Spleen (tissue), 11 donors: Measurements from ENCODE around the gene CFAP54. TPM values are rescaled to one million over a fixed set of nuclear protein-coding genes. Genes with fewer than 3 reads are reported as not detected.

Experiments used
- DNase-seq: peaks from one replicate; pipeline ENCODE4 v3.0.0-alpha.2; 2020
- H3K27ac ChIP-seq, 8 donors: fragments of 200-600 bp; sonication (generic) in 7 of 8; 1 replicate in 4 of 8; 2 replicates in 4 of 8; pipeline versions ENCODE4 v1.5.0 to v1.8.0; 2016 to 2021; ENCODE audit warnings: inconsistent platforms in 4 of 8, mild to moderate bottlenecking in 4 of 8, moderate library complexity in 1 of 8
- H3K27me3 ChIP-seq, 7 donors: fragments of 200-600 bp; sonication (generic) in 6 of 7; replicated peaks in 1 of 7; 1 replicate in 4 of 7; 2 replicates in 3 of 7; pipeline versions ENCODE4 v1.5.0 to v1.8.0; 2016 to 2021; ENCODE audit warnings: inconsistent platforms in 3 of 7, mild to moderate bottlenecking in 1 of 7
- H3K36me3 ChIP-seq, 6 donors: fragments of 200-600 bp; sonication (generic) in 5 of 6; 1 replicate in 4 of 6; 2 replicates in 2 of 6; pipeline versions ENCODE4 v1.5.0 to v1.8.0; 2016 to 2021; ENCODE audit warnings: inconsistent platforms in 2 of 6
- H3K4me1 ChIP-seq, 6 donors: fragments of 200-600 bp; sonication (generic) in 5 of 6; 1 replicate in 3 of 6; 2 replicates in 3 of 6; pipeline versions ENCODE4 v1.5.0 to v1.8.0; 2016 to 2021; ENCODE audit warnings: inconsistent platforms in 3 of 6
- H3K4me3 ChIP-seq, 8 donors: fragments of 200-600 bp; sonication (generic) in 7 of 8; 1 replicate in 4 of 8; 2 replicates in 4 of 8; pipeline versions ENCODE4 v1.5.0 to v1.8.0; 2016 to 2021; ENCODE audit warnings: inconsistent platforms in 4 of 8, mild to moderate bottlenecking in 4 of 8, moderate library complexity in 2 of 8
- H3K9me3 ChIP-seq, 8 donors: fragments of 200-600 bp; sonication (generic) in 7 of 8; 1 replicate in 4 of 8; 2 replicates in 4 of 8; pipeline versions ENCODE4 v1.5.0 to v1.8.0; 2016 to 2021; ENCODE audit warnings: inconsistent platforms in 4 of 8
- CTCF ChIP-seq, 11 experiments: fragments of 200-600 bp in 7 of 11; fragments of 450-650 bp in 4 of 11; sonication (generic) in 4 of 11; IDR thresholded peaks in 8 of 11; conservative IDR thresholded peaks in 3 of 11; 1 replicate in 7 of 11; 2 replicates in 4 of 11; pipeline versions ENCODE4 v1.4.0 to v1.8.0; 2016 to 2021; ENCODE audit warnings: antibody characterized with exemption in 11 of 11, inconsistent platforms in 4 of 11, mild to moderate bottlenecking in 1 of 11
- POLR2A ChIP-seq, 3 donors: fragments of 450-650 bp; IDR thresholded peaks; one replicate each; pipeline ENCODE4 v1.5.1; 2017; ENCODE audit warnings: antibody characterized with exemption in 3 of 3, mild to moderate bottlenecking in 1 of 3
- POLR2AphosphoS5 ChIP-seq, 3 donors: sonication (generic); formaldehyde crosslinking; IDR thresholded peaks; one replicate each; pipeline ENCODE4 v1.5.1; 2017; ENCODE audit warnings: antibody characterized with exemption in 3 of 3
- WGBS, 5 donors: extraction: QIAGEN DNeasy Blood & Tissue Kit in 3 of 5; methylation state at CpG; one replicate each; pipeline versions ENCODE4 v1.1.5 to v1.1.7; 2013 to 2018; 5-methylcytosine and 5-hydroxymethylcytosine counted together
- intact Hi-C: fragments of 100-400 bp; cut with DNase I; formaldehyde crosslinking; loops from one replicate; pipeline ENCODE4 v1.15.0; 2023; ENCODE audit warnings: low total_unique reads
- polyA plus RNA-seq, 3 donors: library from polyadenylated mRNA; stranded (reverse); fragments of 200-250 nt; gene quantifications; one replicate each; pipeline ENCODE4 v1.2.1, GENCODE V29; 2013
- total RNA-seq, 7 donors: library from RNA; depleted of rRNA in 3 of 7; stranded (reverse); fragments of >200 nt in 3 of 7; fragmentation: NEBNext Ultra II Directional in 4 of 7; extraction: Animal tissue kit (Norgen Biotek cat#: 25700) in 4 of 7; gene quantifications; one replicate each; pipeline versions ENCODE4 v1.1.0 to v1.2.1, GENCODE V29; 2016 to 2021
- donor health status: healthy with polysubstance abuse.
- donor health status: DM: no; HTN: no; CAD: no; lungs with moderate emphysema.
- donor health status: DM: no; HTN: no; CAD: no.
- donor health status: Bipolar disorder and iron deficiency.
- donor health status: healthy.
- donor health status: DM: no; HTN: no; CAD: no.
- donor health status: DM: yes; HTN: yes; CAD: no.

The CFAP54 gene
- total and polyA plus RNA-seq, 10 donors, result 0.09 to 3.6 (median 2.1) TPM

- Histone ChIP-seq H3K4me3 (peak overlapping the region; percentile 73 to 84 (median 78)), H3K27me3 (no peaks in the 10 kb centered on the region), H3K9me3 (no peaks in the 10 kb centered on the region), H3K36me3 (no peaks in the 10 kb centered on the region), H3K27ac (peak overlapping the region; percentile 91 to 98 (median 96)), H3K4me1 (peaks cover 10 to 49% (median 36%) of the 10 kb centered on the region in 6 donors)
- no peak for TF ChIP-seq POLR2A (IDR thresholded peaks at IDR 0.05)
- no peak for TF ChIP-seq CTCF (IDR thresholded peaks at IDR 0.05 in 8 of 11, conservative IDR thresholded peaks at IDR 0.05 in 3 of 11)
- no peak for TF ChIP-seq POLR2AphosphoS5 (IDR thresholded peaks at IDR 0.05)
- intact Hi-C loops, result no loop called here
- WGBS, 5 donors, result 21 to 34% (median 33%) methylated on average over 9 of the region's 9 CpGs
- no peak for DNase-seq
These were observed 417.1 kb downstream of the CFAP54 start for GRCh38 chr12:96906498-96906848.

GRCh38 chr12:96906849-96907670, 417.7 kb downstream of the CFAP54 start, which contains the start of gene NEDD1:
TSS of gene NEDD1 (plus strand) at chr12:96907257. CDS start at chr12:96909760, 2,503 bp downstream.
- WGBS, 5 donors, result 0 to 1% (median 0%) methylated on average over 25 to 68 of the region's 68 CpGs
- H3K4me3 ChIP-seq, result peak within 1 kb of the TSS; percentile 73 to 84 (median 78)
- intact Hi-C loops, result no loop called here
- H3K36me3 ChIP-seq, result no peaks in the 10 kb centered on the region
- DNase-seq, result peak; percentile 97
- peaks cover 10 to 55% (median 41%) of the 10 kb centered on the region in 6 donors for H3K4me1 ChIP-seq
- TF ChIP-seq POLR2A (IDR thresholded peaks at IDR 0.05) (peak in 2 of 3 donors; percentile 24 to 61), CTCF (IDR thresholded peaks at IDR 0.05 in 8 of 11, conservative IDR thresholded peaks at IDR 0.05 in 3 of 11) (peak in 1 of 11 experiments; percentile 9), POLR2AphosphoS5 (IDR thresholded peaks at IDR 0.05) (peak; percentile 93 to 94 (median 93))
- H3K27me3 ChIP-seq, result no peaks in the 10 kb centered on the region
- H3K27ac ChIP-seq, result peak within 1 kb of the TSS; percentile 91 to 98 (median 96)
- no peaks in the 10 kb centered on the region for H3K9me3 ChIP-seq

DNA sequence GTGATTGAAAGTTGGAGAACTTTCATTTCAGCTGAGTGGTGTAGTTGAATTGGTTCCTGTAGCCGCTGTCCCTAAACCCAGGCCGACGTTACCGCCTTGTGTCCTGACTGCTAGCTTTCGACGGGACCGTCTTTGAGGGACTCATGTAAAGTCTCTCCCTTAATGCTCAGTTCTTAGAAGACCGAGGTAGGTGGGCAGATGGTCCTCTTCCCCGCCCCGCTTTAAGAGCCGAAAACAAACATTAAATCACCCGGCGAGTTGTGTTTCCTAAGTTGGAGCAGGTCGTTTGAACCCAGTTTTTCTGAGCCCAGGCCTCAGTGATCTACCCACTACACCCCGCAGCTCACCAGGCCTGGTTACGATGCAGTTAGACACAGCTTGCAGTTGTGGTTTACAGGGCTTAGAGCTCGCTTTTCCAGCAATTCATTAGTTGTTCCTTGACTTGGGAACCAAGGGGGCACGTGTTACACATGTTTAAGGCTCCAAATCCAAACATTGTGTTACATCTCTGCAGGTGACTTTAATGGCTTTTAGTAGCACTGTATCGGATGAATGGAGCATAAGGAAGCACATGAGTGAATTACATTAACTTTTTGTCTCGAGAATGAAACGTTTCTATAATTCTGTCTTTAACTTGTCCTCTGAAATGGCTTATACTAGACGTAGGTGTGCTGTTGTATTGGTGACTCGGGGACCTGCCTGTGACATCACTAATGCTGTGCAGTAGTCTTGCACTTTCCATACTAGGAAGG, 418.5 kb downstream of the CFAP54 start:
- Histone ChIP-seq H3K36me3 (peaks cover 0 to under 1% (median 0%) of the 10 kb centered on the region in 6 donors), H3K4me3 (peak overlapping the region; percentile 73 to 84 (median 78)), H3K27ac (peak overlapping the region; percentile 91 to 98 (median 96)), H3K27me3 (no peaks in the 10 kb centered on the region), H3K4me1 (peaks cover 12 to 62% (median 44%) of the 10 kb centered on the region in 6 donors), H3K9me3 (no peaks in the 10 kb centered on the region)
- TF ChIP-seq CTCF (IDR thresholded peaks at IDR 0.05 in 8 of 11, conservative IDR thresholded peaks at IDR 0.05 in 3 of 11), result no peak
- intact Hi-C loops, result no loop called here
- 4 to 7% (median 4%) methylated on average over 23 of the region's 23 CpGs for WGBS, 5 donors
- DNase-seq, result peak; percentile 76

DNA sequence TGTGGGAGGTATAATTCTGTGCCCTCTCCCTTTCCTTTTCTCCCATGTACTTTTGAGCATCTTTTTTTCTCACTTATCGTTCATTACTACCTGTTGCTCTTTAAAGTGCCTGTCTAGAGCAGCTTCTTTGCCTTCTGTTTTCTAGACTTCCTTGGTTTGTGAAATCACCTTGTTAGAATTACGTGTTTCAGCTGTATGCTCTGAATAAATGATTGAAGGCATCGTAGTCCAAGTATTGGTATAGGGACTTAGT, 419.0 kb downstream of the CFAP54 start:
- no peaks in the 10 kb centered on the region for H3K9me3 ChIP-seq
- peaks cover 0 to 5% (median 0%) of the 10 kb centered on the region in 6 donors for H3K36me3 ChIP-seq
- no peaks in the 10 kb centered on the region for H3K27me3 ChIP-seq
- H3K4me1 ChIP-seq, result peaks cover 12 to 62% (median 44%) of the 10 kb centered on the region in 6 donors
- TF ChIP-seq POLR2AphosphoS5 (IDR thresholded peaks at IDR 0.05), result no peak
- TF ChIP-seq POLR2A (IDR thresholded peaks at IDR 0.05), result no peak
- TF ChIP-seq CTCF (IDR thresholded peaks at IDR 0.05 in 8 of 11, conservative IDR thresholded peaks at IDR 0.05 in 3 of 11), result no peak
- intact Hi-C loops, result no loop called here
- 37 to 72% (median 62%) methylated on average over 3 of the region's 3 CpGs for WGBS, 5 donors
- H3K4me3 ChIP-seq, result peak overlapping the region in 4 of 8 donors; percentile 77 to 80 (median 78)
- no peak for DNase-seq
- H3K27ac ChIP-seq, result peak overlapping the region in 4 of 8 donors; percentile 91 to 96 (median 96)
